PC-9 (cell line): ENCODE results near the gene CNGB1. TPM values are rescaled to one million over a fixed set of nuclear protein-coding genes. Genes with fewer than 3 reads are reported as not detected.

Source experiments
- BruUV-seq: library from RNA; stranded (reverse); fragments of 400-500 nt; replicated peaks from 2 replicates; lab custom pipeline; 2021; lab: Mats Ljungman, UMichigan
- CTCF ChIA-PET: fragments of 300-600 bp; sonication (Branson Sonifier 250); formaldehyde crosslinking; loops from one replicate; lab custom pipeline; 2022; ENCODE audit warnings: antibody characterized with exemption; lab: Charles Lee
- POLR2A ChIA-PET: fragments of 300-600 bp; sonication (Branson Sonifier 250); formaldehyde crosslinking; loops from one replicate; lab custom pipeline; 2022; ENCODE audit warnings: antibody characterized with exemption; ENCODE audit not compliant: unreplicated experiment; lab: Charles Lee
- DNase-seq, 2 experiments: peaks; one replicate each; pipeline versions ENCODE4 v3.0.0 to v3.0.0-alpha.2; 2015 to 2022; ENCODE audit warnings: mixed read lengths in 1 of 2
- H2AFZ ChIP-seq: fragments of 200-600 bp; sonication (generic); 2 replicates; pipeline ENCODE4 v1.8.1; 2017; ENCODE audit warnings: antibody characterized with exemption
- H3F3A ChIP-seq: fragments of 200-600 bp; sonication (generic); 2 replicates; pipeline ENCODE4 v1.8.1; 2017; ENCODE audit warnings: antibody characterized with exemption, mild to moderate bottlenecking, low read depth; ENCODE audit not compliant: insufficient read depth
- H3K27ac ChIP-seq: fragments of 200-600 bp; sonication (generic); 2 replicates; pipeline ENCODE4 v1.6.1; 2016; ENCODE audit warnings: mixed run types
- H3K27me3 ChIP-seq: fragments of 200-600 bp; sonication (generic); 2 replicates; pipeline ENCODE4 v1.6.1; 2016; ENCODE audit warnings: low read depth, mixed run types; ENCODE audit not compliant: insufficient read depth
- H3K36me3 ChIP-seq: fragments of 200-600 bp; sonication (generic); 2 replicates; pipeline ENCODE4 v1.6.1; 2016; ENCODE audit warnings: low read depth, mixed run types
- H3K4me1 ChIP-seq: fragments of 200-600 bp; sonication (generic); replicated peaks from 2 replicates; pipeline ENCODE4 v1.6.1; 2016; ENCODE audit warnings: mixed run types; ENCODE audit not compliant: insufficient read depth
- H3K4me2 ChIP-seq: fragments of 200-600 bp; sonication (generic); 2 replicates; pipeline ENCODE4 v1.6.1; 2017; ENCODE audit warnings: mixed run types
- H3K4me3 ChIP-seq: fragments of 200-600 bp; sonication (generic); 2 replicates; pipeline ENCODE4 v1.6.1; 2016; ENCODE audit warnings: mixed run types
- H3K79me2 ChIP-seq: fragments of 200-600 bp; sonication (generic); 2 replicates; pipeline ENCODE4 v1.6.1; 2017; ENCODE audit warnings: low read depth, mixed run types
- H3K9me2 ChIP-seq: fragments of 200-600 bp; sonication (generic); 2 replicates; pipeline ENCODE4 v1.8.1; 2017; ENCODE audit warnings: mild to moderate bottlenecking; ENCODE audit not compliant: insufficient read depth
- H3K9me3 ChIP-seq: fragments of 200-600 bp; sonication (generic); 2 replicates; pipeline ENCODE4 v1.8.1; 2016; ENCODE audit warnings: low read depth; ENCODE audit not compliant: insufficient read depth
- H4K20me1 ChIP-seq: fragments of 200-600 bp; sonication (generic); 2 replicates; pipeline ENCODE4 v1.8.1; 2017; ENCODE audit not compliant: insufficient read depth
- CTCF ChIP-seq: fragments of 200-600 bp; sonication (generic); conservative IDR thresholded peaks from 2 replicates; pipeline ENCODE4 v1.6.1; 2017; ENCODE audit warnings: mixed run types, antibody characterized with exemption, mild to moderate bottlenecking, moderate library complexity
- EZH2 ChIP-seq: fragments of 200-600 bp; sonication (generic); IDR thresholded peaks from 2 replicates; pipeline ENCODE4 v1.8.0; 2017; ENCODE audit warnings: antibody characterized with exemption, low read depth
- intact Hi-C: fragments of 100-400 bp; cut with micrococcal nuclease; formaldehyde crosslinking; loops from one replicate; pipeline ENCODE4 v1.10.0; 2022; ENCODE audit not compliant: unreplicated experiment
- total RNA-seq: library from RNA; stranded (reverse); gene quantifications from 2 replicates; pipeline ENCODE4 v1.2.3, GENCODE V29; 2021

Gene CNGB1
- total RNA-seq, 1 experiment from 2014 or later = 1.1 TPM

GRCh38 chr16:57986196-57986595 is 15.3 kb upstream of the CNGB1 start:
- Histone ChIP-seq H3K9me2 (no peaks in the 10 kb centered on the region), H3K27me3 (no peaks in the 10 kb centered on the region), H3K36me3 (no peaks in the 10 kb centered on the region), H3K9me3 (no peaks in the 10 kb centered on the region), H3K4me1 (peaks cover 6% of the 10 kb centered on the region; the same call in 1 of the 2 replicates), H3F3A (0 out of 2 replicates have a peak, but pooled peaks cover 6% of the 10 kb centered on the region), H3K4me3 (no peak overlapping the region), H2AFZ (no peak overlapping the region), H3K79me2 (no peaks in the 10 kb centered on the region), H4K20me1 (no peaks in the 10 kb centered on the region), H3K27ac (no peak overlapping the region), H3K4me2 (no peak overlapping the region)
- CTCF ChIA-PET = no interaction called here
- intact Hi-C loops = no loop called here
- POLR2A ChIA-PET = no interaction called here
- no peak for TF ChIP-seq CTCF
- TF ChIP-seq EZH2 = no peak
- no peak for DNase-seq
- BruUV-seq = no TSS peak

GRCh38 chr16:57985204-57986181 is 14.6 kb upstream of the CNGB1 start:
- Histone ChIP-seq H3K27me3 (no peaks in the 10 kb centered on the region), H3F3A (no peaks in the 10 kb centered on the region), H4K20me1 (no peaks in the 10 kb centered on the region), H3K4me2 (no peak overlapping the region), H3K36me3 (no peaks in the 10 kb centered on the region), H3K9me3 (no peaks in the 10 kb centered on the region), H3K27ac (no peak overlapping the region), H2AFZ (no peak overlapping the region), H3K79me2 (no peaks in the 10 kb centered on the region), H3K4me3 (no peak overlapping the region), H3K4me1 (peaks cover 6% of the 10 kb centered on the region; the same call in 1 of the 2 replicates), H3K9me2 (no peaks in the 10 kb centered on the region)
- POLR2A ChIA-PET = no interaction called here
- intact Hi-C loops = no loop called here
- CTCF ChIA-PET = interaction anchor here (0.7 kb wide), 1 partner anchor 42 kb away, joined by 3 read pairs; no protein-coding TSS in a partner anchor
- BruUV-seq = no TSS peak
- TF ChIP-seq EZH2 (no peak), CTCF (no peak)
- no peak for DNase-seq

GRCh38 chr16:57984443-57985203 is 13.7 kb upstream of the CNGB1 start:
- CTCF ChIA-PET = interaction anchor here (0.7 kb wide), 1 partner anchor 41 kb away, joined by 3 read pairs; no protein-coding TSS in a partner anchor
- Histone ChIP-seq H3K27me3 (no peaks in the 10 kb centered on the region), H3K4me1 (peaks cover 6% of the 10 kb centered on the region; the same call in 1 of the 2 replicates), H3K27ac (no peak overlapping the region), H3K9me2 (no peaks in the 10 kb centered on the region), H3K4me2 (no peak overlapping the region), H3F3A (no peaks in the 10 kb centered on the region), H3K9me3 (no peaks in the 10 kb centered on the region), H4K20me1 (no peaks in the 10 kb centered on the region), H3K36me3 (no peaks in the 10 kb centered on the region), H3K79me2 (no peaks in the 10 kb centered on the region), H3K4me3 (no peak overlapping the region), H2AFZ (no peak overlapping the region)
- DNase-seq = peak in 1 of 2 experiments; percentile 89
- no peak for TF ChIP-seq CTCF
- no TSS peak for BruUV-seq
- POLR2A ChIA-PET = no interaction called here
- intact Hi-C loops = no loop called here
